K562 (cell line): Measurements from ENCODE around the gene DPEP2NB. TPM values are rescaled to one million over a fixed set of nuclear protein-coding genes. Genes with fewer than 3 reads are reported as not detected.

Experiments
- CBX3 ChIP-seq, 2 experiments: IDR thresholded peaks; 1 replicate in 1 of 2; 2 replicates in 1 of 2; pipeline ENCODE4 v1.6.1; 2012; ENCODE audit warnings: inconsistent platforms in 2 of 2, low read length in 2 of 2, borderline replicate concordance in 1 of 2, control low read depth in 1 of 2
- E2F3 ChIP-seq: fragments of 250-450 bp; sonication (Bioruptor Pico); IDR thresholded peaks from 2 replicates; pipeline ENCODE4 v1.4.0; 2020; ENCODE audit warnings: mild to moderate bottlenecking
- EHMT2 ChIP-seq: fragments of 450-650 bp; IDR thresholded peaks from 2 replicates; pipeline ENCODE4 v1.6.1; 2018; ENCODE audit warnings: antibody characterized with exemption
- GABPA ChIP-seq: fragments of 200-800 bp; sonication (Bioruptor generic); conservative IDR thresholded peaks from 2 replicates; pipeline ENCODE4 v1.6.1; 2016; ENCODE audit warnings: low read depth, missing genetic modification characterization, missing compliant biosample characterization
- HDAC3 ChIP-seq: fragments of 450-650 bp; IDR thresholded peaks from 2 replicates; pipeline ENCODE4 v1.6.1; 2018; ENCODE audit warnings: borderline replicate concordance, mild to moderate bottlenecking, moderate library complexity; ENCODE audit not compliant: partially characterized antibody
- HMGN3 ChIP-seq: IDR thresholded peaks from 2 replicates; pipeline ENCODE4 v1.6.1; 2011; ENCODE audit warnings: borderline replicate concordance, low read depth, mild to moderate bottlenecking, mixed read lengths, low read length; ENCODE audit not compliant: insufficient read length; ENCODE audit errors: extremely low read depth
- NELFE ChIP-seq: IDR thresholded peaks from 2 replicates; pipeline ENCODE4 v1.6.1; 2011; ENCODE audit warnings: mild to moderate bottlenecking; ENCODE audit not compliant: insufficient read depth, insufficient read length
- PTBP1 ChIP-seq: fragments of 200-400 bp; formaldehyde crosslinking; IDR thresholded peaks from 2 replicates; pipeline ENCODE4 v1.6.1; 2017; ENCODE audit warnings: low read depth, low read length
- SMC3 ChIP-seq: conservative IDR thresholded peaks from 2 replicates; pipeline ENCODE4 v1.6.1; 2011; ENCODE audit warnings: low read depth, low read length, improper control_type of control experiment; ENCODE audit not compliant: insufficient read depth
- TEAD1 ChIP-seq, 2 experiments: fragments of 450-650 bp in 1 of 2; sonication (generic) in 1 of 2; formaldehyde crosslinking; IDR thresholded peaks; 2 replicates each; pipeline versions ENCODE4 v1.4.0 to v1.8.0; 2020 to 2022; ENCODE audit warnings: mild to moderate bottlenecking in 2 of 2, missing genetic modification reagents in 1 of 2
- ZFP36 ChIP-seq: fragments of 150-350 bp; IDR thresholded peaks from 2 replicates; pipeline ENCODE4 v1.6.1; 2018; ENCODE audit warnings: low read length, low read depth; ENCODE audit not compliant: partially characterized antibody
- ZNF785 ChIP-seq: fragments of 250-450 bp; sonication (Bioruptor Pico); IDR thresholded peaks from 2 replicates; pipeline ENCODE4 v1.4.0; 2020; ENCODE audit warnings: mild to moderate bottlenecking
- polyA plus RNA-seq, 8 experiments: library from polyadenylated mRNA; depleted of rRNA in 4 of 8; stranded (reverse) in 5 of 8; unstranded in 3 of 8; fragments of >200 nt; fragmentation: Nextera tagmentation in 2 of 8; fragmentation: Illumina TruSeq in 1 of 8; extraction: Ambion mirVana in 2 of 8; extraction: Trizol in 1 of 8; gene quantifications; 2 replicates each; pipeline versions ENCODE4 v1.2.1 to v1.2.3, GENCODE V29; 2011 to 2014; ENCODE audit warnings: inconsistent platforms in 1 of 8, missing spikeins in 1 of 8
- total RNA-seq, 7 experiments: library from RNA; depleted of rRNA in 6 of 7; stranded (reverse); fragments of >200 nt in 6 of 7; fragmentation: Illumina TruSeq in 2 of 7; extraction: Trizol in 2 of 7; gene quantifications; 2 replicates each; pipeline versions ENCODE4 v1.2.1 to v1.2.3, GENCODE V29; 2011 to 2021; ENCODE audit warnings: low replicate concordance in 1 of 7
- TF ChIP-seq, protein P1 (sequence below): fragments of 200-600 bp; sonication (generic); IDR thresholded peaks from one replicate; pipeline ENCODE4 v1.6.1; 2012; ENCODE audit warnings: mild to moderate bottlenecking, low read depth, low read length, inconsistent platforms
- TF ChIP-seq, protein P2 (sequence below): fragments of 450-650 bp; IDR thresholded peaks from 2 replicates; pipeline ENCODE4 v1.6.1; 2016; ENCODE audit warnings: antibody characterized with exemption

The DPEP2NB gene
- total and polyA plus RNA-seq, 9 of the 15 experiments (the other 6 are each of a cell fraction or from before 2014, with no cell fraction given), result not detected

DNA sequence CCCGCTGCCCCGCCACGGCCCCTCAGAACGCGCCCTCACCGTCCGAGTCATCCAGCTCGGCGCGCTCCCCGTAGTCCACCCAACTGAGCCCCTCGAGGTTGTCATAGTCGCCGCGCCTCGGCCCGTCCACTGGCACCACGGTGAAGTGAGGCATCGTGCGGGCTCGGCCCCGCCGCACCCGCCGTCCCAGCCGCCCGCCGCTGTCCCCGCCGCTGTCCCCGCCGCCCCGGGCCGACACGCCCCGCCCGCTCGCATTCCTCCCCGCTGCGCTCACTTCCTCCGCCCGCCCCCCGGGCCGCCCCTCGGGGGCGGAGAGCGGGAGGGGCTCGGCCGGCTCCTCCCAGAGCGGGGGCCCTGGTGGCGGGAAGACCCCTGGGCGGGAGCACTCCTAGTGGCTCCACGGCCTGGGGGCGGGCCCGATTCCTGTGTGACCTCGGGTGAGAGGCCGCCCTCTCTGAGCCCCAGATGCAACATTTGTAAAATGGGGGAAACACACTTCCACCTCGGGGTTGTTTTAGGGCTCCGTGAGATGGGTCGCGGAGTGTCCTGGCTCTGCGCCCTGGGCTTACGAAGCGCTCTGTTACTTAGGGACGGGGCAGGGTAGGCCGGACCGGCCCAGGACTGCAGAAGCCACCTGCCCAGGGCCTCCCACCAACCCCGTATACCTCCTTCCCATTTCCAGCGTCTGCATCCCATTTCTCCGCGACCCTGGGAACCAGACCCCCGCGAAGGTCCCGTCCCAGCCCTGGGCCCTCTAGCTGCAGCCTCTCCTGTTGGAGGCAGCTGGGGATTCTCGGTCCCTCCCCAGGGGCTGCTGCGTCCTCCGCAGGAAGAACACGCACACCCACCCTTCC lies 47.1 kb downstream of the DPEP2NB start, which contains the start of gene SLC12A4 (continued):
- TF ChIP-seq ZNF785 (CRISPR knock-in tag) (no peak), PTBP1 (peak; percentile 97), TEAD1 (CRISPR knock-in tag; IDR thresholded peaks at IDR 0.05) (peak; percentile 67 to 97), SMC3 (no peak), CBX3 (IDR thresholded peaks at IDR 0.05; ENCODE audit: borderline replicate concordance in 1 of 2, low read length in 2 of 2) (peak in 1 of 2 experiments; percentile 64; a peak in 1 of 3 replicates), GABPA (tag) (peak; percentile 83), EHMT2 (no peak), ZFP36 (peak; percentile 99), E2F3 (CRISPR knock-in tag) (peak; percentile 86), NELFE (no peak), HDAC3 (no peak), HMGN3 (peak; percentile 86)
- TF ChIP-seq, protein P1, sequence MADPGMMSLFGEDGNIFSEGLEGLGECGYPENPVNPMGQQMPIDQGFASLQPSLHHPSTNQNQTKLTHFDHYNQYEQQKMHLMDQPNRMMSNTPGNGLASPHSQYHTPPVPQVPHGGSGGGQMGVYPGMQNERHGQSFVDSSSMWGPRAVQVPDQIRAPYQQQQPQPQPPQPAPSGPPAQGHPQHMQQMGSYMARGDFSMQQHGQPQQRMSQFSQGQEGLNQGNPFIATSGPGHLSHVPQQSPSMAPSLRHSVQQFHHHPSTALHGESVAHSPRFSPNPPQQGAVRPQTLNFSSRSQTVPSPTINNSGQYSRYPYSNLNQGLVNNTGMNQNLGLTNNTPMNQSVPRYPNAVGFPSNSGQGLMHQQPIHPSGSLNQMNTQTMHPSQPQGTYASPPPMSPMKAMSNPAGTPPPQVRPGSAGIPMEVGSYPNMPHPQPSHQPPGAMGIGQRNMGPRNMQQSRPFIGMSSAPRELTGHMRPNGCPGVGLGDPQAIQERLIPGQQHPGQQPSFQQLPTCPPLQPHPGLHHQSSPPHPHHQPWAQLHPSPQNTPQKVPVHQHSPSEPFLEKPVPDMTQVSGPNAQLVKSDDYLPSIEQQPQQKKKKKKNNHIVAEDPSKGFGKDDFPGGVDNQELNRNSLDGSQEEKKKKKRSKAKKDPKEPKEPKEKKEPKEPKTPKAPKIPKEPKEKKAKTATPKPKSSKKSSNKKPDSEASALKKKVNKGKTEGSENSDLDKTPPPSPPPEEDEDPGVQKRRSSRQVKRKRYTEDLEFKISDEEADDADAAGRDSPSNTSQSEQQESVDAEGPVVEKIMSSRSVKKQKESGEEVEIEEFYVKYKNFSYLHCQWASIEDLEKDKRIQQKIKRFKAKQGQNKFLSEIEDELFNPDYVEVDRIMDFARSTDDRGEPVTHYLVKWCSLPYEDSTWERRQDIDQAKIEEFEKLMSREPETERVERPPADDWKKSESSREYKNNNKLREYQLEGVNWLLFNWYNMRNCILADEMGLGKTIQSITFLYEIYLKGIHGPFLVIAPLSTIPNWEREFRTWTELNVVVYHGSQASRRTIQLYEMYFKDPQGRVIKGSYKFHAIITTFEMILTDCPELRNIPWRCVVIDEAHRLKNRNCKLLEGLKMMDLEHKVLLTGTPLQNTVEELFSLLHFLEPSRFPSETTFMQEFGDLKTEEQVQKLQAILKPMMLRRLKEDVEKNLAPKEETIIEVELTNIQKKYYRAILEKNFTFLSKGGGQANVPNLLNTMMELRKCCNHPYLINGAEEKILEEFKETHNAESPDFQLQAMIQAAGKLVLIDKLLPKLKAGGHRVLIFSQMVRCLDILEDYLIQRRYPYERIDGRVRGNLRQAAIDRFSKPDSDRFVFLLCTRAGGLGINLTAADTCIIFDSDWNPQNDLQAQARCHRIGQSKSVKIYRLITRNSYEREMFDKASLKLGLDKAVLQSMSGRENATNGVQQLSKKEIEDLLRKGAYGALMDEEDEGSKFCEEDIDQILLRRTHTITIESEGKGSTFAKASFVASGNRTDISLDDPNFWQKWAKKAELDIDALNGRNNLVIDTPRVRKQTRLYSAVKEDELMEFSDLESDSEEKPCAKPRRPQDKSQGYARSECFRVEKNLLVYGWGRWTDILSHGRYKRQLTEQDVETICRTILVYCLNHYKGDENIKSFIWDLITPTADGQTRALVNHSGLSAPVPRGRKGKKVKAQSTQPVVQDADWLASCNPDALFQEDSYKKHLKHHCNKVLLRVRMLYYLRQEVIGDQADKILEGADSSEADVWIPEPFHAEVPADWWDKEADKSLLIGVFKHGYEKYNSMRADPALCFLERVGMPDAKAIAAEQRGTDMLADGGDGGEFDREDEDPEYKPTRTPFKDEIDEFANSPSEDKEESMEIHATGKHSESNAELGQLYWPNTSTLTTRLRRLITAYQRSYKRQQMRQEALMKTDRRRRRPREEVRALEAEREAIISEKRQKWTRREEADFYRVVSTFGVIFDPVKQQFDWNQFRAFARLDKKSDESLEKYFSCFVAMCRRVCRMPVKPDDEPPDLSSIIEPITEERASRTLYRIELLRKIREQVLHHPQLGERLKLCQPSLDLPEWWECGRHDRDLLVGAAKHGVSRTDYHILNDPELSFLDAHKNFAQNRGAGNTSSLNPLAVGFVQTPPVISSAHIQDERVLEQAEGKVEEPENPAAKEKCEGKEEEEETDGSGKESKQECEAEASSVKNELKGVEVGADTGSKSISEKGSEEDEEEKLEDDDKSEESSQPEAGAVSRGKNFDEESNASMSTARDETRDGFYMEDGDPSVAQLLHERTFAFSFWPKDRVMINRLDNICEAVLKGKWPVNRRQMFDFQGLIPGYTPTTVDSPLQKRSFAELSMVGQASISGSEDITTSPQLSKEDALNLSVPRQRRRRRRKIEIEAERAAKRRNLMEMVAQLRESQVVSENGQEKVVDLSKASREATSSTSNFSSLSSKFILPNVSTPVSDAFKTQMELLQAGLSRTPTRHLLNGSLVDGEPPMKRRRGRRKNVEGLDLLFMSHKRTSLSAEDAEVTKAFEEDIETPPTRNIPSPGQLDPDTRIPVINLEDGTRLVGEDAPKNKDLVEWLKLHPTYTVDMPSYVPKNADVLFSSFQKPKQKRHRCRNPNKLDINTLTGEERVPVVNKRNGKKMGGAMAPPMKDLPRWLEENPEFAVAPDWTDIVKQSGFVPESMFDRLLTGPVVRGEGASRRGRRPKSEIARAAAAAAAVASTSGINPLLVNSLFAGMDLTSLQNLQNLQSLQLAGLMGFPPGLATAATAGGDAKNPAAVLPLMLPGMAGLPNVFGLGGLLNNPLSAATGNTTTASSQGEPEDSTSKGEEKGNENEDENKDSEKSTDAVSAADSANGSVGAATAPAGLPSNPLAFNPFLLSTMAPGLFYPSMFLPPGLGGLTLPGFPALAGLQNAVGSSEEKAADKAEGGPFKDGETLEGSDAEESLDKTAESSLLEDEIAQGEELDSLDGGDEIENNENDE, result no peak
- TF ChIP-seq, protein P2, sequence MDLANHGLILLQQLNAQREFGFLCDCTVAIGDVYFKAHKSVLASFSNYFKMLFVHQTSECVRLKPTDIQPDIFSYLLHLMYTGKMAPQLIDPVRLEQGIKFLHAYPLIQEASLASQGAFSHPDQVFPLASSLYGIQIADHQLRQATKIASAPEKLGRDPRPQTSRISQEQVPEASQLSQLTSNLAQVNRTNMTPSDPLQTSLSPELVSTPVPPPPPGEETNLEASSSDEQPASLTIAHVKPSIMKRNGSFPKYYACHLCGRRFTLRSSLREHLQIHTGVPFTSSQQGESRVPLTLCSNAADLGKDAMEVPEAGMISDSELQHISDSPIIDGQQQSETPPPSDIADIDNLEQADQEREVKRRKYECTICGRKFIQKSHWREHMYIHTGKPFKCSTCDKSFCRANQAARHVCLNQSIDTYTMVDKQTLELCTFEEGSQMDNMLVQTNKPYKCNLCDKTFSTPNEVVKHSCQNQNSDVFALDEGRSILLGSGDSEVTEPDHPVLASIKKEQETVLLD, result no peak
